ENCODE results near the gene CER1.

CER1 gene

GRCh38 chr9:14752271-14752670, 29.7 kb upstream of the CER1 start:
- H3K36me3 ChIP-seq (ENCODE audit: low read depth) = no peaks in the 10 kb centered on the region
- ATAC-seq (ENCODE audit: low read depth) = no peak
- H3K4me3 ChIP-seq (ENCODE audit: severe bottlenecking) = no peak overlapping the region
- DNase-seq (ENCODE audit: low spot score) = no peak
- no peaks in the 10 kb centered on the region for H3K4me1 ChIP-seq (ENCODE audit: insufficient read depth, poor library complexity, severe bottlenecking)
- H3K27me3 ChIP-seq (ENCODE audit: insufficient read depth, poor library complexity, severe bottlenecking) = peaks cover 8% of the 10 kb centered on the region
- TF ChIP-seq, protein P1, sequence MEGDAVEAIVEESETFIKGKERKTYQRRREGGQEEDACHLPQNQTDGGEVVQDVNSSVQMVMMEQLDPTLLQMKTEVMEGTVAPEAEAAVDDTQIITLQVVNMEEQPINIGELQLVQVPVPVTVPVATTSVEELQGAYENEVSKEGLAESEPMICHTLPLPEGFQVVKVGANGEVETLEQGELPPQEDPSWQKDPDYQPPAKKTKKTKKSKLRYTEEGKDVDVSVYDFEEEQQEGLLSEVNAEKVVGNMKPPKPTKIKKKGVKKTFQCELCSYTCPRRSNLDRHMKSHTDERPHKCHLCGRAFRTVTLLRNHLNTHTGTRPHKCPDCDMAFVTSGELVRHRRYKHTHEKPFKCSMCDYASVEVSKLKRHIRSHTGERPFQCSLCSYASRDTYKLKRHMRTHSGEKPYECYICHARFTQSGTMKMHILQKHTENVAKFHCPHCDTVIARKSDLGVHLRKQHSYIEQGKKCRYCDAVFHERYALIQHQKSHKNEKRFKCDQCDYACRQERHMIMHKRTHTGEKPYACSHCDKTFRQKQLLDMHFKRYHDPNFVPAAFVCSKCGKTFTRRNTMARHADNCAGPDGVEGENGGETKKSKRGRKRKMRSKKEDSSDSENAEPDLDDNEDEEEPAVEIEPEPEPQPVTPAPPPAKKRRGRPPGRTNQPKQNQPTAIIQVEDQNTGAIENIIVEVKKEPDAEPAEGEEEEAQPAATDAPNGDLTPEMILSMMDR (IDR thresholded peaks at IDR 0.05; ENCODE audit: poor library complexity, severe bottlenecking) = no peak
- H3K27ac ChIP-seq (ENCODE audit: poor library complexity, severe bottlenecking) = no peak overlapping the region
- no peaks in the 10 kb centered on the region for H3K9me3 ChIP-seq (ENCODE audit: severe bottlenecking)

GRCh38 chr9:14750821-14751220, 28.3 kb upstream of the CER1 start:
- TF ChIP-seq, protein P1 (IDR thresholded peaks at IDR 0.05; ENCODE audit: poor library complexity, severe bottlenecking) = no peak
- H3K36me3 ChIP-seq (ENCODE audit: low read depth) = no peaks in the 10 kb centered on the region
- no peak for ATAC-seq (ENCODE audit: low read depth)
- H3K27ac ChIP-seq (ENCODE audit: poor library complexity, severe bottlenecking) = no peak overlapping the region
- no peak overlapping the region for H3K4me3 ChIP-seq (ENCODE audit: severe bottlenecking)
- peaks cover 2% of the 10 kb centered on the region for H3K27me3 ChIP-seq (ENCODE audit: insufficient read depth, poor library complexity, severe bottlenecking)
- no peak for DNase-seq (ENCODE audit: low spot score)
- no peaks in the 10 kb centered on the region for H3K9me3 ChIP-seq (ENCODE audit: severe bottlenecking)
- no peaks in the 10 kb centered on the region for H3K4me1 ChIP-seq (ENCODE audit: insufficient read depth, poor library complexity, severe bottlenecking)

- Histone ChIP-seq H3K36me3 (ENCODE audit: low read depth) (no peaks in the 10 kb centered on the region), H3K27ac (ENCODE audit: poor library complexity, severe bottlenecking) (no peak overlapping the region), H3K4me3 (ENCODE audit: severe bottlenecking) (no peak overlapping the region), H3K9me3 (ENCODE audit: severe bottlenecking) (no peaks in the 10 kb centered on the region), H3K4me1 (ENCODE audit: insufficient read depth, poor library complexity, severe bottlenecking) (no peaks in the 10 kb centered on the region), H3K27me3 (ENCODE audit: insufficient read depth, poor library complexity, severe bottlenecking) (peaks cover 2% of the 10 kb centered on the region)
- ATAC-seq (ENCODE audit: low read depth) = no peak
- no peak for DNase-seq (ENCODE audit: low spot score)
- TF ChIP-seq, protein P1 (IDR thresholded peaks at IDR 0.05; ENCODE audit: poor library complexity, severe bottlenecking) = no peak
Measured at GRCh38 chr9:14749741-14750211, 27.2 kb upstream of the CER1 start.

- DNase-seq (ENCODE audit: low spot score) = no peak
Measured at GRCh38 chr9:14748373-14748772, 25.8 kb upstream of the CER1 start.

GRCh38 chr9:14747111-14747510, 24.6 kb upstream of the CER1 start:
- no peak overlapping the region for H3K4me3 ChIP-seq (ENCODE audit: severe bottlenecking)
- DNase-seq (ENCODE audit: low spot score) (no peak), ATAC-seq (ENCODE audit: low read depth) (peak; percentile 72; the same call in 2 of the 3 replicates)
- TF ChIP-seq, protein P1 (IDR thresholded peaks at IDR 0.05; ENCODE audit: poor library complexity, severe bottlenecking) = no peak
- H3K27me3 ChIP-seq (ENCODE audit: insufficient read depth, poor library complexity, severe bottlenecking) = no peaks in the 10 kb centered on the region
- H3K4me1 ChIP-seq (ENCODE audit: insufficient read depth, poor library complexity, severe bottlenecking) = no peaks in the 10 kb centered on the region
- H3K36me3 ChIP-seq (ENCODE audit: low read depth) = no peaks in the 10 kb centered on the region
- H3K27ac ChIP-seq (ENCODE audit: poor library complexity, severe bottlenecking) = no peak overlapping the region
- no peaks in the 10 kb centered on the region for H3K9me3 ChIP-seq (ENCODE audit: severe bottlenecking)

More at GRCh38 chr9:14748373-14748772, 25.8 kb upstream of the CER1 start:
- TF ChIP-seq, protein P1 (IDR thresholded peaks at IDR 0.05; ENCODE audit: poor library complexity, severe bottlenecking) = no peak
- ATAC-seq (ENCODE audit: low read depth) = no peak
- no peaks in the 10 kb centered on the region for H3K36me3 ChIP-seq (ENCODE audit: low read depth)
- H3K4me1 ChIP-seq (ENCODE audit: insufficient read depth, poor library complexity, severe bottlenecking) = no peaks in the 10 kb centered on the region
- peaks cover 2% of the 10 kb centered on the region for H3K27me3 ChIP-seq (ENCODE audit: insufficient read depth, poor library complexity, severe bottlenecking)
- no peaks in the 10 kb centered on the region for H3K9me3 ChIP-seq (ENCODE audit: severe bottlenecking)
- no peak overlapping the region for H3K27ac ChIP-seq (ENCODE audit: poor library complexity, severe bottlenecking)
- H3K4me3 ChIP-seq (ENCODE audit: severe bottlenecking) = no peak overlapping the region

Measured in RWPE2 (cell line).